Pancreas (tissue), 10 donors: ENCODE measurements around the gene ATP1A1. TPM values are rescaled to one million over a fixed set of nuclear protein-coding genes. Genes with fewer than 3 reads are reported as not detected.

Source experiments
- ATAC-seq, 4 donors: fragments of 200-7000 bp; cut with Tn5 transposase; one replicate each; pipeline versions ENCODE4 v1.8.0 to v1.9.1; 2020; ENCODE audit warnings: mild to moderate bottlenecking in 4 of 4, moderate library complexity in 4 of 4
- DNase-seq, 6 donors: peaks; one replicate each; pipeline ENCODE4 v3.0.0-alpha.2; 2020
- FAIRE-seq: peaks from 2 replicates; lab custom pipeline; 2012; peaks lifted over from hg19 to GRCh38; lab: Jason Lieb, UNC
- H3K27ac ChIP-seq, 4 donors: fragments of 200-600 bp; sonication (generic); 1 replicate in 3 of 4; 2 replicates in 1 of 4; pipeline versions ENCODE4 v1.5.0 to v1.8.0; 2020
- H3K27me3 ChIP-seq, 4 donors: fragments of 200-600 bp; one replicate each; pipeline ENCODE4 v1.8.0; 2021
- H3K36me3 ChIP-seq, 3 donors: fragments of 200-600 bp; sonication (generic) in 1 of 3; one replicate each; pipeline versions ENCODE4 v1.5.0 to v1.8.0; 2020 to 2021
- H3K4me1 ChIP-seq, 3 donors: fragments of 200-600 bp; one replicate each; pipeline ENCODE4 v1.8.0; 2021
- H3K4me3 ChIP-seq, 4 donors: fragments of 200-600 bp; sonication (generic) in 2 of 4; one replicate each; pipeline versions ENCODE4 v1.5.0 to v1.8.0; 2020 to 2021
- H3K9me3 ChIP-seq, 4 donors: fragments of 200-600 bp; one replicate each; pipeline ENCODE4 v1.8.0; 2021
- WGBS, 2 donors: extraction: QIAGEN DNeasy Blood & Tissue Kit; methylation state at CpG; one replicate each; pipeline ENCODE4 v1.1.7; 2013; 5-methylcytosine and 5-hydroxymethylcytosine counted together
- intact Hi-C, 3 donors: fragments of 100-400 bp; cut with DNase I; formaldehyde crosslinking; loops; one replicate each; pipeline versions ENCODE4 v1.11.1 to v1.14.2; 2022
- polyA plus RNA-seq, 2 donors: library from polyadenylated mRNA; stranded (reverse); fragments of 200-250 nt; gene quantifications; one replicate each; pipeline ENCODE4 v1.2.3, GENCODE V29; 2013
- total RNA-seq, 6 donors: library from RNA; stranded (reverse); fragmentation: NEBNext Ultra II Directional in 4 of 6; extraction: Animal tissue kit (Norgen Biotek cat#: 25700) in 4 of 6; gene quantifications; one replicate each; pipeline versions ENCODE4 v1.2.1 to v1.2.4, GENCODE V29; 2021 to 2023
- TF ChIP-seq, protein P1 (sequence below), 4 donors: fragments of 200-600 bp; sonication (generic) in 3 of 4; IDR thresholded peaks; one replicate each; pipeline versions ENCODE4 v1.5.0 to v1.8.0; 2021; ENCODE audit warnings: antibody characterized with exemption in 4 of 4
- donor health status: healthy with polysubstance abuse.
- donor health status: DM: no; HTN: no; CAD: no; lungs with moderate emphysema.
- donor health status: DM: no; HTN: no; CAD: no.
- donor health status: control.
- donor health status: control.
- donor health status: Bipolar disorder and iron deficiency.
- donor health status: DM: yes; HTN: yes; CAD: no.
- donor health status: DM: no; HTN: no; CAD: no.
- donor health status: DM: no; HTN: no; CAD: no.
- donor health status: DM: yes; HTN: yes; CAD: no.

Gene ATP1A1
- total and polyA plus RNA-seq, 8 donors = 226 to 735 (median 490) TPM

DNA sequence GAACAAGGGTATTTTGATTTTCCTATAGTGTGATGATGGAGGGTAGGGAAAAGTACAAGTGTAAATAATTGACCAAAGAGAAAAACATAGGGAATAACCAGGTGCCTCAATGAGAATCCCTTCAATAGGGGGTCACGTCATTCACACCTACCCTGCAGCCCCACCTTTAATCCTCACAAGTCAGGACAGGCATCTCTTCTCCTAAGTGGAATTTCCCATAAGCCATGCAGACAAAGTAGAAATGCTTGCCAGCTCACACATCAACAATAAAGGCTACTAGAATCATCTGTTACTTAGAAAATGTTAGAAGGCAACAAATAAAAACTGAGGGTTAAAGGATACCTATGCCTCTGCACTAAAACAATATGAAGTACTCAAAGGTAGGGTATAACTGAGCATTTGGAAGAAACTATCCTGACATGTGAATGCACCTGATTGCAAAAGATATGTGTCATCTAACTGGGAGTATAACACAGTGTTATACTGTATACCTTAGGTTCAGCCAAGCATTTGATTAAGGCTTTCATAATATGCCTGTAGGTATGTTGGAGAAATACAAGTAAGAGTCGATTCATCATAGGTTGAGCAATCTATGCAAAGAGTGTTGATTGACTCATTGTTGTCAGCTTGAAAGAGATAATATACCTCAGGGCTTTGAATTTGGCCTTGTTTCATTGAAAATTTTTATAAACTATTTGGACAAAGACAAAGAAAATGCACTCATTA is 32.4 kb upstream of the ATP1A1 start:
- TF ChIP-seq, protein P1, sequence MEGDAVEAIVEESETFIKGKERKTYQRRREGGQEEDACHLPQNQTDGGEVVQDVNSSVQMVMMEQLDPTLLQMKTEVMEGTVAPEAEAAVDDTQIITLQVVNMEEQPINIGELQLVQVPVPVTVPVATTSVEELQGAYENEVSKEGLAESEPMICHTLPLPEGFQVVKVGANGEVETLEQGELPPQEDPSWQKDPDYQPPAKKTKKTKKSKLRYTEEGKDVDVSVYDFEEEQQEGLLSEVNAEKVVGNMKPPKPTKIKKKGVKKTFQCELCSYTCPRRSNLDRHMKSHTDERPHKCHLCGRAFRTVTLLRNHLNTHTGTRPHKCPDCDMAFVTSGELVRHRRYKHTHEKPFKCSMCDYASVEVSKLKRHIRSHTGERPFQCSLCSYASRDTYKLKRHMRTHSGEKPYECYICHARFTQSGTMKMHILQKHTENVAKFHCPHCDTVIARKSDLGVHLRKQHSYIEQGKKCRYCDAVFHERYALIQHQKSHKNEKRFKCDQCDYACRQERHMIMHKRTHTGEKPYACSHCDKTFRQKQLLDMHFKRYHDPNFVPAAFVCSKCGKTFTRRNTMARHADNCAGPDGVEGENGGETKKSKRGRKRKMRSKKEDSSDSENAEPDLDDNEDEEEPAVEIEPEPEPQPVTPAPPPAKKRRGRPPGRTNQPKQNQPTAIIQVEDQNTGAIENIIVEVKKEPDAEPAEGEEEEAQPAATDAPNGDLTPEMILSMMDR (IDR thresholded peaks at IDR 0.05) = no peak
- 87 to 88% methylated on average over 2 of the region's 2 CpGs for WGBS, 2 donors
- intact Hi-C loops = no loop called here
- ATAC-seq (no peak), FAIRE-seq (no peak), DNase-seq (no peak)
- Histone ChIP-seq H3K4me1 (peaks cover 0 to 8% (median 3%) of the 10 kb centered on the region in 3 donors), H3K4me3 (no peak overlapping the region), H3K27ac (no peak overlapping the region), H3K36me3 (no peaks in the 10 kb centered on the region), H3K9me3 (no peaks in the 10 kb centered on the region), H3K27me3 (no peaks in the 10 kb centered on the region)

DNA sequence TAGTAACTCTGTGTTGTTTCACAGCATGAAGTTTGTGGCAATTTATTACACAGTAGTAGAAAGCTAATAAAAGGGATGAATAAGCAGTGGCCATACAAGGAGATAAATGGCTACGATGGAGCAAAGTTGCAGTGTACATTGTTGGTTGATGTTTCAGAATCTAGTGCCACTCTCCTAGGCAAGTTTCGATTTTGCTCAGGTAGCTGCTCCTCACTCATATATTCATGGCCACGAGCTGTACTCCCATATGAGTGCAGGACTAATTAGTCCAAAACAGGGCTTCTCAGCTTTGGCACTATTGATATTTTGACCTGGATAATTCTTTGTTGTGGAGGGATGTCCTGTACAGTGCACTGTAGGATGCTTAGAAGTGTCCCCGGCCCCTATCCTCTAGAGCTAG is 30.0 kb upstream of the ATP1A1 start:
- Histone ChIP-seq H3K27ac (no peak overlapping the region), H3K9me3 (no peaks in the 10 kb centered on the region), H3K36me3 (no peaks in the 10 kb centered on the region), H3K4me3 (no peak overlapping the region), H3K27me3 (no peaks in the 10 kb centered on the region), H3K4me1 (no peaks in the 10 kb centered on the region)
- DNase-seq (no peak), ATAC-seq (no peak), FAIRE-seq (no peak)
- intact Hi-C loops = no loop called here
- WGBS, 2 donors = 86 to 87% methylated on average over 4 of the region's 4 CpGs
- TF ChIP-seq, protein P1 (IDR thresholded peaks at IDR 0.05) = no peak

DNA sequence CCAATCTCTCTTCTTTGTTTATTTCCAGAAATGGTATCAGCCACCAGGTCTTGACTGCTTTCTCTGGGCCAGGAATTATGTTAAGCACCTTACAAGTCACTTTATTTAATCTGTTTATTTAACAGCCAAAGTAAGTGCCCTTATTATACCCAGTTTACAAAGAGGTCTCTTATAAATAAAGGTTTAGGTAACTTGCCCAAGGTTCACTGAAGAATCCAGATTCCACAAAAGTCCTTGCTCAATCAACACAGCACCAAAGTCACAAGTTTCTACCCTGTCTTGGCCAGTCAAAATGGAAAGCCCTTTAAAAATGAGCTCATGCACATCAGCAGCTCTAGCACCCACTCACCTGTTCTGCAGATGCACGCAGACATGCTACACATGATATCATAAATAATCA is 28.0 kb upstream of the ATP1A1 start:
- Histone ChIP-seq H3K4me1 (no peaks in the 10 kb centered on the region), H3K9me3 (no peaks in the 10 kb centered on the region), H3K27ac (no peak overlapping the region), H3K27me3 (no peaks in the 10 kb centered on the region), H3K36me3 (no peaks in the 10 kb centered on the region), H3K4me3 (no peak overlapping the region)
- ATAC-seq (no peak), DNase-seq (no peak), FAIRE-seq (no peak)
- 82 to 91% methylated on average over 1 of the region's 1 CpG for WGBS, 2 donors
- intact Hi-C loops = no loop called here
- TF ChIP-seq, protein P1 (IDR thresholded peaks at IDR 0.05) = no peak

DNA sequence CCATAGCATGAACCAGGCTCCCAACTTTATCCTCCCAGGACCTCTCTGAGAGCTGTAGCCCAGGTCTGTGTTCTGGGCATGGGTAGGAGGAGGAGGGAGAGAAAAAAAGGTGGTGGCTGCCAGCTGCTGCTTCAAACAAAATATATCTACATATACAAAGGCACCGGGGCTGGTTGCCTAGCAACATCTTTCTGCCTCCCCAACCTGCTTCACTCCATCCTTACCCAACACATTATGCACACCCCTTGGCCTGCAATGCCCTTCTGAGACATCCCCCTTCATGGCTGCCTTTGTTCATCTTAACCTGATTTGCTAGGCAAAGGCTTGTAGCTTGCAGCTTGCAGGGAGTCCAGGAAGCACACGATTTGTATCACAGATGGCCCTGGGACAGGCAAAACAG is 27.2 kb upstream of the ATP1A1 start:
- H3K36me3 ChIP-seq = no peaks in the 10 kb centered on the region
- FAIRE-seq = no peak
- H3K27ac ChIP-seq = no peak overlapping the region
- DNase-seq = no peak
- H3K4me3 ChIP-seq = no peak overlapping the region
- TF ChIP-seq, protein P1 (IDR thresholded peaks at IDR 0.05) = no peak
- H3K4me1 ChIP-seq = no peaks in the 10 kb centered on the region
- H3K9me3 ChIP-seq = no peaks in the 10 kb centered on the region
- no peaks in the 10 kb centered on the region for H3K27me3 ChIP-seq
- intact Hi-C loops = no loop called here
- ATAC-seq = peak in 1 of 4 donors; percentile 21
- WGBS, 2 donors = 20 to 25% methylated on average over 2 of the region's 2 CpGs

DNA sequence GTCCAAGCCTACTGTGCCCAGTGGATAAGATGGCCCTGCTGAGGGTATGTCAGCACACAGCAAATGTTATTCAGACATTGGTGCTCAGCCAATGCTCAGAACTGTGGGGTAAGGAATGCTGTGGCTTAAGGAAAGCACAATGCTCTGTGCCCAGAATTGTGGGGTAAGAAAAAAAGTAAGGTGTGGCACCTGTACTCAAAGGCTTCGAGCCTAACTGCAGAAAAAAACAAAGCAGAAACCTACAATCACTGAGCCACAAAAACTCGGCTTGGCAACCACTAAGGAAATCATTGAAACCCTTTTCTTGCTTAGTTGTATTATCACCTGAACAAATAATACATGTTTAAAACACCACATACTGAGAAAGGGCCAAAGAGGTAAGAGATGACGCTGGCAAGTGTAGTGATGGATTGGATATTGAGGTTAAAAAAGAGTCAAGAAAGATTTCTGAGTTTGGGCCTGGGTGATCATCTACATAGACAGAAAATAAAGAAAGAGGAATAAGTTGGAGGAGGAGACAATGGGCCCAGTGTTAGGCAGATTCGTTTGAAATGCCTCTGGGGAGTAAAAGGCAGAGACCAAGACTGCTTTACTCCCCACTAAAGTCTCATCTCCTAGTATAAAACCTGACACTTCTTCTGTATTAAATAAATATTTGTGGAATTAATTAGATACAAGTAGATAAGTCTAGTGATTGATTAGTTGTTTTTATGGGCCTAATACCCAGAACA is 25.9 kb upstream of the ATP1A1 start:
- no peak for DNase-seq
- Histone ChIP-seq H3K4me3 (no peak overlapping the region), H3K36me3 (no peaks in the 10 kb centered on the region), H3K27me3 (no peaks in the 10 kb centered on the region), H3K27ac (no peak overlapping the region), H3K9me3 (no peaks in the 10 kb centered on the region), H3K4me1 (no peaks in the 10 kb centered on the region)
- intact Hi-C loops = no loop called here
- TF ChIP-seq, protein P1 (IDR thresholded peaks at IDR 0.05) = no peak
- ATAC-seq = no peak
- no peak for FAIRE-seq
- WGBS, 2 donors = 60% methylated on average over 4 of the region's 4 CpGs
